ENCODE data around the gene NIN. TPM values are rescaled to one million over a fixed set of nuclear protein-coding genes. Genes with fewer than 3 reads are reported as not detected.

NIN gene
- total RNA-seq, 4 donors from 2014 or later = 22.3 to 25.5 (median 22.5) TPM

DNA sequence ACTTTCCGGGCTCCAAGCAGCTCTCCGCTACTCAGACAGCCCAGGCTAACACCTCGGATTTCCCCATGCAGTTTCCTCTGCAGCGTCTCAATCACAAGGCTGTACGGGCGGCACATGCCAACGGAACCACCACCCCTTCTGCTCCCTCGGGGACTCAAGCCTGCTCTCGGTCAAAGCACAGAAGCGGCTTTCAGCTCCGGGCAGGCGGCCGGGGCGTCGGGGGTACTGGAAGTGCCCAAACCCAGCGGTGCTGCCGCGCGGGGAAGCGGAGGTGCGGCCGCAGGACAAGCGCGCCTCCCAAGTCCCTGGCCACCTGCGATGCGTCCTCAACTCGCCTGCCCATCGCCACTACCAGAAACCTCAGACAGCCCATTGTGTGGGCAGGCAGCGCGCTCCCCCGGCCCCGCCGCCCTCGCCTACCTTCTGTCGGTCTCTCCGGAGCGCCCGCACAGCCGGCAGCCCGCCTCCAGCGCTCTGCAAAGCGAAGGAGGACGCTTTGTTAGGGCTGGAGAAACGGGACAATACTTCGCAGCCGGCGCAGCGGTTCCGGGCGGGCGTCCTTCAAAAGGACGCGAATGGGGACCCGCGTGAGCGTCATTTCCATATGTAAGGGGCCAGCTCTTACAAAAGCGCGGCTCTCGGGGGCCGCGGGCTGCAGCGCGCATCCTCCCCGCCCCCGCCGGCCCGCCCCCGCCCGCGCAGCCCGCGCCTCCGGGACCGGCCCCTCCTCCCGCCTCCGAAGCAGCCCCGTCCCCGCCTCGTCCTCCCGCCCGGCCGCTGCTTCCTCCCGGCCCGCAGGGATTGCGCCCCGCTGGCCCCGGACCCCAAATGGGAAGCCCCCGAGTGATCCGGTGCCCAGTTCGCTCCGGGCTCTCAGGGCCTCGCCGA lies 674 bp downstream of the NIN start:
- peak overlapping the region in 2 of 3 donors; percentile 77 to 79 for H3K27ac ChIP-seq
- H3K36me3 ChIP-seq = no peaks in the 10 kb centered on the region
- DNase-seq = peak; percentile 49 to 50
- H3K4me1 ChIP-seq = peaks cover 0 to 6% of the 10 kb centered on the region in 2 donors
- WGBS, 2 donors = 1% methylated on average over 21 to 37 of the region's 93 CpGs
- intact Hi-C loops (cut with DNase I) = no loop called here
- H3K4me3 ChIP-seq (replicated peaks in 1 of 3) = peak overlapping the region; percentile 13 to 73 (median 71)
- no peaks in the 10 kb centered on the region for H3K9me3 ChIP-seq
- no peaks in the 10 kb centered on the region for H3K27me3 ChIP-seq
- TF ChIP-seq POLR2A (IDR thresholded peaks at IDR 0.05) = no peak
- no peak for TF ChIP-seq CTCF (IDR thresholded peaks at IDR 0.05)

GRCh38 chr14:50829489-50830043 lies 1.4 kb downstream of the NIN start:
- Histone ChIP-seq H3K4me1 (peaks cover 0 to 6% of the 10 kb centered on the region in 2 donors), H3K27me3 (no peaks in the 10 kb centered on the region), H3K4me3 (replicated peaks in 1 of 3) (peak overlapping the region; percentile 13 to 73 (median 71)), H3K9me3 (no peaks in the 10 kb centered on the region), H3K27ac (no peak overlapping the region), H3K36me3 (no peaks in the 10 kb centered on the region)
- WGBS, 2 donors = 32 to 38% methylated on average over 14 of the region's 14 CpGs
- intact Hi-C loops (cut with DNase I) = no loop called here
- DNase-seq = no peak
- TF ChIP-seq CTCF (IDR thresholded peaks at IDR 0.05) (no peak), POLR2A (IDR thresholded peaks at IDR 0.05) (no peak)

- H3K36me3 ChIP-seq = no peaks in the 10 kb centered on the region
- intact Hi-C loops (cut with DNase I) = no loop called here
- H3K27ac ChIP-seq = no peak overlapping the region
- no peaks in the 10 kb centered on the region for H3K27me3 ChIP-seq
- H3K9me3 ChIP-seq = no peaks in the 10 kb centered on the region
- peaks cover 0 to 6% of the 10 kb centered on the region in 2 donors for H3K4me1 ChIP-seq
- WGBS, 2 donors = 86 to 87% methylated on average over 10 of the region's 10 CpGs
- no peak for DNase-seq
- H3K4me3 ChIP-seq (replicated peaks in 1 of 3) = no peak overlapping the region
- TF ChIP-seq POLR2A (IDR thresholded peaks at IDR 0.05) (no peak), CTCF (IDR thresholded peaks at IDR 0.05) (no peak)
Observed at GRCh38 chr14:50828721-50829488, 2.1 kb downstream of the NIN start.

DNA sequence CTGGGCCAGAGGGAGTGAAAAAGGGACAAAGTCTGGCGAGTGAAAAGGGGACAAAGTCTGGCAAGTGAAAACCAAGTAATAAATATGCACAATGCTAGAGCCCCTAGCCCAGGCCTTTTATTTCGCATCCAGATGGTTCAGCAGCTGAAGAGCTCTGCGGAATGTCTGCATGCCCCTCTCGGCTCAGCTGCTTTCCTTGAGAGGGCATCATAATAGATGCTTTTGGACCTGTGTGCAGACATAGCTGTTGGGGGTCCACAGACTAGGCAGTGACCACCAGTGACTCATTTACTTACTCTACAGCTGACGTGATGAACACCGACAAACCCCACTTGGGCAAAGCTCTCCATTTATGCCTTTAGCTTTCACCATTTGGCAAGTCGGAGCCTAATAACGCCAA lies 4.3 kb downstream of the NIN start:
- no peak for DNase-seq
- peaks cover 0 to 12% of the 10 kb centered on the region in 2 donors for H3K4me1 ChIP-seq
- no peaks in the 10 kb centered on the region for H3K9me3 ChIP-seq
- no peak for TF ChIP-seq POLR2A (IDR thresholded peaks at IDR 0.05)
- no peak for TF ChIP-seq CTCF (IDR thresholded peaks at IDR 0.05)
- 95 to 96% methylated on average over 8 of the region's 8 CpGs for WGBS, 2 donors
- H3K4me3 ChIP-seq (replicated peaks in 1 of 3) = no peak overlapping the region
- no peak overlapping the region for H3K27ac ChIP-seq
- H3K36me3 ChIP-seq = no peaks in the 10 kb centered on the region
- intact Hi-C loops (cut with DNase I) = no loop called here
- H3K27me3 ChIP-seq = no peaks in the 10 kb centered on the region
